ENCODE measurements around the gene RNFT2. TPM values are rescaled to one million over a fixed set of nuclear protein-coding genes. Genes with fewer than 3 reads are reported as not detected.
A peak's percentile ranks its signal among the peaks of the same experiment; 100 is the strongest.

Gene RNFT2
- total RNA-seq, 1 experiment from 2014 or later, result 12.3 TPM

DNA sequence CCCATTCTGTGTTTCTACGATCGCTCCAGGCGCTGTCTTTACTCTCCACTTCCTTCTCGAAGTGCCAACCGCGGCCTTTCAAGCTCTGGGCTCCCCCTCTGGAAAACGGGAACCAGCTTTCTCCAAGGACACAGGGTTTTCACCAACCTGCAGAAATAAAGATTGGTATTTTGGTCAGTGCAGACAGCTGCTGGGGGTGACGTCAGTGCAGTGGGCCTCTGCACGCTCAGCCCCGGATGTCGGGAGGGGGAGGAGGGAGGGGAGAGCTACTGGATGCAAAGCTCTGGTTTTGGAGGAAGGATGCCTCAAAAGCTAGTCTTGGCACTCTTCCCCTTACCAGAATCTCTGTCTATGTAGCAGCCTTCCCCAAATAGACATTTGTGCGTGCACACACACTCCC, 123.2 kb downstream of the RNFT2 start:
- CTCF ChIA-PET, result interaction anchor here (0.6 kb wide), 1 partner anchor 21 kb away, joined by 3 read pairs; no protein-coding TSS in a partner anchor
- TF ChIP-seq, protein P1, sequence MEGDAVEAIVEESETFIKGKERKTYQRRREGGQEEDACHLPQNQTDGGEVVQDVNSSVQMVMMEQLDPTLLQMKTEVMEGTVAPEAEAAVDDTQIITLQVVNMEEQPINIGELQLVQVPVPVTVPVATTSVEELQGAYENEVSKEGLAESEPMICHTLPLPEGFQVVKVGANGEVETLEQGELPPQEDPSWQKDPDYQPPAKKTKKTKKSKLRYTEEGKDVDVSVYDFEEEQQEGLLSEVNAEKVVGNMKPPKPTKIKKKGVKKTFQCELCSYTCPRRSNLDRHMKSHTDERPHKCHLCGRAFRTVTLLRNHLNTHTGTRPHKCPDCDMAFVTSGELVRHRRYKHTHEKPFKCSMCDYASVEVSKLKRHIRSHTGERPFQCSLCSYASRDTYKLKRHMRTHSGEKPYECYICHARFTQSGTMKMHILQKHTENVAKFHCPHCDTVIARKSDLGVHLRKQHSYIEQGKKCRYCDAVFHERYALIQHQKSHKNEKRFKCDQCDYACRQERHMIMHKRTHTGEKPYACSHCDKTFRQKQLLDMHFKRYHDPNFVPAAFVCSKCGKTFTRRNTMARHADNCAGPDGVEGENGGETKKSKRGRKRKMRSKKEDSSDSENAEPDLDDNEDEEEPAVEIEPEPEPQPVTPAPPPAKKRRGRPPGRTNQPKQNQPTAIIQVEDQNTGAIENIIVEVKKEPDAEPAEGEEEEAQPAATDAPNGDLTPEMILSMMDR (IDR thresholded peaks at IDR 0.05), result no peak
- TF ChIP-seq SIN3A (IDR thresholded peaks at IDR 0.05; ENCODE audit: borderline replicate concordance, insufficient read depth, low read depth, low read length) (no peak), TCF7L2 (IDR thresholded peaks at IDR 0.05; ENCODE audit: low read depth, low read length) (no peak), POLR2AphosphoS5 (IDR thresholded peaks at IDR 0.05; ENCODE audit: low read depth, low read length) (no peak)
- TF ChIP-seq, protein P2, sequence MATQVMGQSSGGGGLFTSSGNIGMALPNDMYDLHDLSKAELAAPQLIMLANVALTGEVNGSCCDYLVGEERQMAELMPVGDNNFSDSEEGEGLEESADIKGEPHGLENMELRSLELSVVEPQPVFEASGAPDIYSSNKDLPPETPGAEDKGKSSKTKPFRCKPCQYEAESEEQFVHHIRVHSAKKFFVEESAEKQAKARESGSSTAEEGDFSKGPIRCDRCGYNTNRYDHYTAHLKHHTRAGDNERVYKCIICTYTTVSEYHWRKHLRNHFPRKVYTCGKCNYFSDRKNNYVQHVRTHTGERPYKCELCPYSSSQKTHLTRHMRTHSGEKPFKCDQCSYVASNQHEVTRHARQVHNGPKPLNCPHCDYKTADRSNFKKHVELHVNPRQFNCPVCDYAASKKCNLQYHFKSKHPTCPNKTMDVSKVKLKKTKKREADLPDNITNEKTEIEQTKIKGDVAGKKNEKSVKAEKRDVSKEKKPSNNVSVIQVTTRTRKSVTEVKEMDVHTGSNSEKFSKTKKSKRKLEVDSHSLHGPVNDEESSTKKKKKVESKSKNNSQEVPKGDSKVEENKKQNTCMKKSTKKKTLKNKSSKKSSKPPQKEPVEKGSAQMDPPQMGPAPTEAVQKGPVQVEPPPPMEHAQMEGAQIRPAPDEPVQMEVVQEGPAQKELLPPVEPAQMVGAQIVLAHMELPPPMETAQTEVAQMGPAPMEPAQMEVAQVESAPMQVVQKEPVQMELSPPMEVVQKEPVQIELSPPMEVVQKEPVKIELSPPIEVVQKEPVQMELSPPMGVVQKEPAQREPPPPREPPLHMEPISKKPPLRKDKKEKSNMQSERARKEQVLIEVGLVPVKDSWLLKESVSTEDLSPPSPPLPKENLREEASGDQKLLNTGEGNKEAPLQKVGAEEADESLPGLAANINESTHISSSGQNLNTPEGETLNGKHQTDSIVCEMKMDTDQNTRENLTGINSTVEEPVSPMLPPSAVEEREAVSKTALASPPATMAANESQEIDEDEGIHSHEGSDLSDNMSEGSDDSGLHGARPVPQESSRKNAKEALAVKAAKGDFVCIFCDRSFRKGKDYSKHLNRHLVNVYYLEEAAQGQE (IDR thresholded peaks at IDR 0.05; ENCODE audit: insufficient read depth in 1 of 2, low read depth in 2 of 2, low read length in 1 of 2), result no peak
- intact Hi-C loops (cut with micrococcal nuclease; ENCODE audit: unreplicated experiment), result no loop called here

DNA sequence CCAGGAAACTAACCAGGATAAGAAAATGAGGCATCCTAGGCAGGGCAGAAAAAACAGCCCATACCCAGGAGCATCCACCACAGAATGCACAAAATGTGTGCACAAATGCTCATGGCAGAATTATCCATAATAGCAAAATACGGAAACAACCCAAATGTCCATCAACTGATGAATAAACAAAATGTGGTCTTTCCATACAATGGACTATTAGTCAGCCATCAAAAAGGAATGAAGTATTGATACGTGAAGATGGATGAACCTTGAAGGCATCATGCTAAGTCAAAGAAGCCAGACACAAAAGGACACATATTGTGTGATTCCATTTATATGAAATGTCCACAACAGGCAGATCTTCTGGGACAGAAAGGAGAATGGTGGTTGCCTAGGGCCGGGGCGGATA, 124.1 kb downstream of the RNFT2 start:
- in situ Hi-C loops (cut with HindIII; ENCODE audit: low pct_unique_long_range_greater_than_20kb, low sequenced_read_pairs), result no loop called here
- peaks cover 18% of the 10 kb centered on the region for H3K4me1 ChIP-seq (ENCODE audit: control insufficient read depth, insufficient read depth, low read length)
- no peak for DNase-seq (ENCODE audit: low read depth, low spot score)
- H3K27me3 ChIP-seq (ENCODE audit: control insufficient read depth, insufficient read depth, low read length), result peaks cover 2% of the 10 kb centered on the region; the same call in 1 of the 2 replicates
- no TSS peak for BruUV-seq (replicated peaks)
- POLR2A ChIA-PET, result no interaction called here
- ATAC-seq, result no peak
- TF ChIP-seq TCF7L2 (IDR thresholded peaks at IDR 0.05; ENCODE audit: low read depth, low read length), result no peak
- TF ChIP-seq, protein P1 (IDR thresholded peaks at IDR 0.05), result no peak
- TF ChIP-seq SIN3A (IDR thresholded peaks at IDR 0.05; ENCODE audit: borderline replicate concordance, insufficient read depth, low read depth, low read length), result no peak
- TF ChIP-seq, protein P2 (IDR thresholded peaks at IDR 0.05; ENCODE audit: insufficient read depth in 1 of 2, low read depth in 2 of 2, low read length in 1 of 2), result no peak
- no peak for TF ChIP-seq POLR2AphosphoS5 (IDR thresholded peaks at IDR 0.05; ENCODE audit: low read depth, low read length)
- no peak overlapping the region for H3K27ac ChIP-seq (ENCODE audit: low read length)
- CTCF ChIA-PET, result no interaction called here
- no peaks in the 10 kb centered on the region for H3K36me3 ChIP-seq (ENCODE audit: control insufficient read depth, insufficient read depth, low read length)
- intact Hi-C loops (cut with micrococcal nuclease; ENCODE audit: unreplicated experiment), result no loop called here
- no peak overlapping the region for H3K4me3 ChIP-seq (ENCODE audit: low read depth in 2 of 2, low read length in 2 of 2)
- H3K9me3 ChIP-seq (ENCODE audit: control insufficient read depth, insufficient read depth, low read depth, low read length), result no peaks in the 10 kb centered on the region

More for the DNA sequence above, 123.2 kb downstream of the RNFT2 start:
- POLR2A ChIA-PET, result no interaction called here
- no peak for DNase-seq (ENCODE audit: low read depth, low spot score)
- no peak overlapping the region for H3K27ac ChIP-seq (ENCODE audit: low read length)
- no peaks in the 10 kb centered on the region for H3K36me3 ChIP-seq (ENCODE audit: control insufficient read depth, insufficient read depth, low read length)
- H3K4me1 ChIP-seq (ENCODE audit: control insufficient read depth, insufficient read depth, low read length), result peaks cover 18% of the 10 kb centered on the region
- peaks cover 2% of the 10 kb centered on the region; the same call in 1 of the 2 replicates for H3K27me3 ChIP-seq (ENCODE audit: control insufficient read depth, insufficient read depth, low read length)
- no peaks in the 10 kb centered on the region for H3K9me3 ChIP-seq (ENCODE audit: control insufficient read depth, insufficient read depth, low read depth, low read length)
- no TSS peak for BruUV-seq (replicated peaks)
- 0 out of 4 replicates have a peak overlapping the region, but pooled peaks of 1 of the 2 experiments have one; percentile 7 for H3K4me3 ChIP-seq (ENCODE audit: low read depth in 2 of 2, low read length in 2 of 2)
- peak; percentile 40; the same call in 1 of the 2 replicates for ATAC-seq
- in situ Hi-C loops (cut with HindIII; ENCODE audit: low pct_unique_long_range_greater_than_20kb, low sequenced_read_pairs), result no loop called here

All from Panc1 (cell line).